Esophagus (tissue), 2 donors: ENCODE measurements around the gene ZNF783. TPM values are rescaled to one million over a fixed set of nuclear protein-coding genes. Genes with fewer than 3 reads are reported as not detected.
A peak's percentile ranks its signal among the peaks of the same experiment; 100 is the strongest.
"Not testable (repeated sequence)": the region's sequence is repeated elsewhere in the genome, so short reads cannot be mapped to it uniquely, and the experiment has no call there.

Experiments used
- H3K27ac ChIP-seq, 2 donors: one replicate each; pipeline ENCODE4 v1.5.1; 2013; ENCODE audit warnings: low read depth in 2 of 2, mild to moderate bottlenecking in 2 of 2, inconsistent platforms in 1 of 2, low read length in 1 of 2, moderate library complexity in 1 of 2
- H3K27me3 ChIP-seq, 2 donors: one replicate each; pipeline ENCODE4 v1.6.1; 2013; ENCODE audit warnings: low read length in 2 of 2, control low read depth in 1 of 2, mild to moderate bottlenecking in 1 of 2; ENCODE audit not compliant: insufficient read depth in 2 of 2, control insufficient read depth in 1 of 2
- H3K36me3 ChIP-seq, 2 donors: one replicate each; pipeline ENCODE4 v1.6.1; 2013; ENCODE audit warnings: low read length in 1 of 2; ENCODE audit not compliant: control insufficient read depth in 2 of 2, insufficient read depth in 2 of 2
- H3K4me1 ChIP-seq, 2 donors: one replicate each; pipeline ENCODE4 v1.6.1; 2013; ENCODE audit warnings: low read length in 1 of 2; ENCODE audit not compliant: control insufficient read depth in 2 of 2, insufficient read depth in 2 of 2
- H3K4me3 ChIP-seq, 2 donors: one replicate each; pipeline ENCODE4 v1.5.1; 2013; ENCODE audit warnings: low read length in 2 of 2, mild to moderate bottlenecking in 2 of 2, low read depth in 1 of 2, moderate library complexity in 1 of 2
- H3K9me3 ChIP-seq, 2 donors: one replicate each; pipeline ENCODE4 v1.6.1; 2013; ENCODE audit warnings: mild to moderate bottlenecking in 2 of 2, low read depth in 1 of 2, low read length in 1 of 2, moderate library complexity in 1 of 2; ENCODE audit not compliant: control insufficient read depth in 2 of 2, insufficient read depth in 1 of 2
- WGBS, 2 donors: extraction: QIAGEN DNeasy Blood & Tissue Kit; methylation state at CpG; one replicate each; pipeline ENCODE4 v1.1.7; 2013; 5-methylcytosine and 5-hydroxymethylcytosine counted together
- polyA plus RNA-seq, 2 donors: library from polyadenylated mRNA; stranded (reverse); fragments of 200-250 nt; gene quantifications; one replicate each; pipeline ENCODE4 v1.2.3, GENCODE V29; 2013
- donor health status: healthy with polysubstance abuse.
- donor health status: Bipolar disorder and iron deficiency.

ZNF783 gene
- polyA plus RNA-seq, 2 donors = 4.2 to 7.9 TPM

- Histone ChIP-seq H3K4me3 (no peak overlapping the region), H3K27me3 (no peaks in the 10 kb centered on the region), H3K27ac (no peak overlapping the region), H3K4me1 (peaks cover 0 to 2% of the 10 kb centered on the region in 2 donors), H3K36me3 (peaks cover 11 to 24% of the 10 kb centered on the region in 2 donors), H3K9me3 (no peaks in the 10 kb centered on the region)
- 93 to 95% methylated on average over 19 of the region's 19 CpGs for WGBS, 2 donors
Observed at GRCh38 chr7:149225106-149225505, 36.9 kb upstream of the ZNF783 start.

GRCh38 chr7:149225656-149226055 lies 36.3 kb upstream of the ZNF783 start:
- Histone ChIP-seq H3K9me3 (no peaks in the 10 kb centered on the region), H3K4me3 (no peak overlapping the region), H3K4me1 (peaks cover 0 to 2% of the 10 kb centered on the region in 2 donors), H3K36me3 (peaks cover 11 to 21% of the 10 kb centered on the region in 2 donors), H3K27me3 (no peaks in the 10 kb centered on the region), H3K27ac (no peak overlapping the region)
- whole genome bisulfite sequencing, 2 donors = 91 to 92% methylated on average over 22 of the region's 22 CpGs

- H3K27me3 ChIP-seq, H3K4me1 ChIP-seq, H3K27ac ChIP-seq, H3K4me3 ChIP-seq, H3K9me3 ChIP-seq: not testable (repeated sequence)
- 91 to 96% methylated on average over 17 of the region's 17 CpGs for WGBS, 2 donors
- H3K36me3 ChIP-seq = peaks cover 7 to 19% of the 10 kb centered on the region in 2 donors
Observed at GRCh38 chr7:149226366-149226765, 35.6 kb upstream of the ZNF783 start.

- Histone ChIP-seq H3K27me3 (no peaks in the 10 kb centered on the region), H3K4me3 (no peak overlapping the region), H3K27ac (no peak overlapping the region), H3K36me3 (peaks cover 5 to 19% of the 10 kb centered on the region in 2 donors), H3K4me1 (peaks cover 0 to 2% of the 10 kb centered on the region in 2 donors), H3K9me3 (no peaks in the 10 kb centered on the region)
- 76 to 86% methylated on average over 6 of the region's 6 CpGs for WGBS, 2 donors
Observed at GRCh38 chr7:149226840-149227494, 35.0 kb upstream of the ZNF783 start.

- peaks cover 5 to 15% of the 10 kb centered on the region in 2 donors for H3K36me3 ChIP-seq
- peaks cover 2% of the 10 kb centered on the region in 2 donors for H3K4me1 ChIP-seq
- H3K9me3 ChIP-seq = no peaks in the 10 kb centered on the region
- H3K27me3 ChIP-seq = no peaks in the 10 kb centered on the region
- no peak overlapping the region for H3K4me3 ChIP-seq
- WGBS, 2 donors = 57% methylated on average over 7 of the region's 7 CpGs
- H3K27ac ChIP-seq = no peak overlapping the region
Observed at GRCh38 chr7:149228831-149229471, 33.0 kb upstream of the ZNF783 start.

GRCh38 chr7:149229526-149229925 lies 32.5 kb upstream of the ZNF783 start:
- no peak overlapping the region for H3K27ac ChIP-seq
- H3K9me3 ChIP-seq = no peaks in the 10 kb centered on the region
- peaks cover 5 to 10% of the 10 kb centered on the region in 2 donors for H3K36me3 ChIP-seq
- peaks cover 2 to 5% of the 10 kb centered on the region in 2 donors for H3K4me1 ChIP-seq
- H3K4me3 ChIP-seq = no peak overlapping the region
- 56 to 64% methylated on average over 6 of the region's 6 CpGs for WGBS, 2 donors
- no peaks in the 10 kb centered on the region for H3K27me3 ChIP-seq

GRCh38 chr7:149232362-149232761 lies 29.6 kb upstream of the ZNF783 start:
- WGBS, 2 donors = 57 to 74% methylated on average over 2 of the region's 2 CpGs
- Histone ChIP-seq H3K27ac (peak overlapping the region; percentile 55 to 82), H3K9me3 (no peaks in the 10 kb centered on the region), H3K4me1 (peaks cover 2 to 5% of the 10 kb centered on the region in 2 donors), H3K27me3 (no peaks in the 10 kb centered on the region), H3K36me3 (no peaks in the 10 kb centered on the region), H3K4me3 (no peak overlapping the region)

- H3K9me3 ChIP-seq, H3K27me3 ChIP-seq, H3K4me3 ChIP-seq, H3K4me1 ChIP-seq, H3K36me3 ChIP-seq: not testable (repeated sequence)
- peak overlapping the region; percentile 35 to 74 for H3K27ac ChIP-seq
- WGBS, 2 donors = 44 to 75% methylated on average over 7 of the region's 7 CpGs
Observed at GRCh38 chr7:149233655-149234204, 28.3 kb upstream of the ZNF783 start.

- peaks cover 0 to 10% of the 10 kb centered on the region in 2 donors for H3K4me1 ChIP-seq
- peak overlapping the region in 1 of 2 donors; percentile 43 for H3K27ac ChIP-seq
- WGBS, 2 donors = 81 to 83% methylated on average over 7 of the region's 7 CpGs
- no peaks in the 10 kb centered on the region for H3K27me3 ChIP-seq
- no peaks in the 10 kb centered on the region for H3K36me3 ChIP-seq
- no peak overlapping the region for H3K4me3 ChIP-seq
- no peaks in the 10 kb centered on the region for H3K9me3 ChIP-seq
Observed at GRCh38 chr7:149237502-149237901, 24.5 kb upstream of the ZNF783 start.
